Esophagus squamous epithelium (tissue), 5 donors: ENCODE data around the gene GTF3C1. TPM values are rescaled to one million over a fixed set of nuclear protein-coding genes. Genes with fewer than 3 reads are reported as not detected.

Experiments used
- DNase-seq: peaks from one replicate; lab custom pipeline; 2025; lab: John Stamatoyannopoulos, UW
- H3K27ac ChIP-seq, 4 donors: fragments of 200-600 bp; sonication (generic); one replicate each; pipeline ENCODE4 v1.5.1; 2016 to 2019; ENCODE audit warnings: mild to moderate bottlenecking in 1 of 4
- H3K27me3 ChIP-seq, 4 donors: fragments of 200-600 bp; sonication (generic); 1 replicate in 3 of 4; 2 replicates in 1 of 4; pipeline versions ENCODE4 v1.5.1 to v1.6.0; 2017 to 2021; ENCODE audit warnings: antibody characterized with exemption in 1 of 4
- H3K36me3 ChIP-seq, 3 donors: fragments of 200-600 bp; sonication (generic); one replicate each; pipeline ENCODE4 v1.5.1; 2016 to 2019
- H3K4me1 ChIP-seq, 3 donors: fragments of 200-600 bp; sonication (generic); one replicate each; pipeline ENCODE4 v1.5.1; 2017 to 2019
- H3K4me3 ChIP-seq, 4 donors: fragments of 200-600 bp; sonication (generic); 1 replicate in 3 of 4; 2 replicates in 1 of 4; pipeline ENCODE4 v1.5.1; 2016 to 2019; ENCODE audit warnings: mild to moderate bottlenecking in 2 of 4, moderate library complexity in 1 of 4
- H3K9me3 ChIP-seq, 3 donors: fragments of 200-600 bp; sonication (generic); one replicate each; pipeline ENCODE4 v1.5.1; 2016 to 2019
- CTCF ChIP-seq, 6 experiments: fragments of 450-650 bp in 4 of 6; fragments of 200-600 bp in 2 of 6; sonication (generic) in 2 of 6; IDR thresholded peaks; one replicate each; pipeline ENCODE4 v1.5.1; 2016 to 2019; ENCODE audit warnings: antibody characterized with exemption in 6 of 6, mild to moderate bottlenecking in 4 of 6, moderate library complexity in 4 of 6
- POLR2A ChIP-seq, 4 donors: fragments of 450-650 bp; IDR thresholded peaks; one replicate each; pipeline ENCODE4 v1.6.1; 2017; ENCODE audit warnings: antibody characterized with exemption in 4 of 4, mild to moderate bottlenecking in 4 of 4, moderate library complexity in 3 of 4
- WGBS, 2 donors: methylation state at CpG; one replicate each; pipeline ENCODE4 v1.1.5; 2018; 5-methylcytosine and 5-hydroxymethylcytosine counted together
- intact Hi-C: fragments of 100-400 bp; cut with DNase I; formaldehyde crosslinking; loops from one replicate; pipeline ENCODE4 v1.15.0; 2022
- total RNA-seq, 4 donors: library from RNA; depleted of rRNA; stranded (reverse); fragments of >200 nt; gene quantifications; one replicate each; pipeline ENCODE4 v1.1.0, GENCODE V29; 2016
- donor health status: DM: yes; HTN: yes; CAD: no.

The GTF3C1 gene
- total RNA-seq, 4 donors from 2014 or later, result 76.5 to 171 (median 84.9) TPM

GRCh38 chr16:27455700-27456099, 94.0 kb downstream of the GTF3C1 start:
- no peaks in the 10 kb centered on the region for H3K9me3 ChIP-seq
- intact Hi-C loops, result loop anchor here (10.0 kb wide), 1 partner anchor 301 kb away; no protein-coding TSS in a partner anchor
- no peak overlapping the region for H3K4me3 ChIP-seq
- peaks cover 0 to 50% (median 34%) of the 10 kb centered on the region in 3 donors for H3K4me1 ChIP-seq
- WGBS, 2 donors, result 13 to 19% methylated on average over 6 to 9 of the region's 12 CpGs
- H3K27me3 ChIP-seq, result peaks cover 0 to 7% (median 0%) of the 10 kb centered on the region in 4 donors
- TF ChIP-seq CTCF (IDR thresholded peaks at IDR 0.05) (no peak), POLR2A (IDR thresholded peaks at IDR 0.05) (no peak)
- peaks cover under 1 to 23% (median 9%) of the 10 kb centered on the region in 3 donors for H3K36me3 ChIP-seq
- DNase-seq, result no peak
- H3K27ac ChIP-seq, result no peak overlapping the region

GRCh38 chr16:27453494-27453825, 96.3 kb downstream of the GTF3C1 start:
- Histone ChIP-seq H3K4me3 (no peak overlapping the region), H3K27ac (no peak overlapping the region), H3K27me3 (peaks cover 0 to 29% (median 0%) of the 10 kb centered on the region in 4 donors), H3K36me3 (peaks cover 0 to 3% (median 0%) of the 10 kb centered on the region in 3 donors), H3K9me3 (no peaks in the 10 kb centered on the region), H3K4me1 (peaks cover 0 to 46% (median 36%) of the 10 kb centered on the region in 3 donors)
- TF ChIP-seq CTCF (IDR thresholded peaks at IDR 0.05), result no peak
- no peak for TF ChIP-seq POLR2A (IDR thresholded peaks at IDR 0.05)
- intact Hi-C loops, result loop anchor here (10.0 kb wide), 1 partner anchor 299 kb away; no protein-coding TSS in a partner anchor
- 69 to 97% methylated on average over 3 of the region's 3 CpGs for WGBS, 2 donors
- DNase-seq, result no peak

- Histone ChIP-seq H3K27ac (no peak overlapping the region), H3K4me1 (peaks cover 0 to 39% (median 31%) of the 10 kb centered on the region in 3 donors), H3K36me3 (no peaks in the 10 kb centered on the region), H3K27me3 (peaks cover 0 to 36% (median 0%) of the 10 kb centered on the region in 4 donors), H3K4me3 (no peak overlapping the region), H3K9me3 (no peaks in the 10 kb centered on the region)
- intact Hi-C loops, result loop anchor here (10.0 kb wide), 1 partner anchor 298 kb away; no protein-coding TSS in a partner anchor
- DNase-seq, result no peak
- WGBS, 2 donors, result 73 to 78% methylated on average over 10 to 11 of the region's 16 CpGs
- TF ChIP-seq POLR2A (IDR thresholded peaks at IDR 0.05), result no peak
- no peak for TF ChIP-seq CTCF (IDR thresholded peaks at IDR 0.05)
Observed at GRCh38 chr16:27452569-27453493, 96.9 kb downstream of the GTF3C1 start.

GRCh38 chr16:27450196-27450549, 99.5 kb downstream of the GTF3C1 start:
- TF ChIP-seq CTCF (IDR thresholded peaks at IDR 0.05) (no peak), POLR2A (IDR thresholded peaks at IDR 0.05) (no peak)
- intact Hi-C loops, result loop anchor here (10.0 kb wide), 1 partner anchor 295 kb away; no protein-coding TSS in a partner anchor
- Histone ChIP-seq H3K4me1 (peaks cover 0 to 17% (median 11%) of the 10 kb centered on the region in 3 donors), H3K36me3 (no peaks in the 10 kb centered on the region), H3K9me3 (peaks cover 0 to under 1% (median under 1%) of the 10 kb centered on the region in 3 donors), H3K27me3 (peaks cover 0 to 48% (median 0%) of the 10 kb centered on the region in 4 donors), H3K4me3 (no peak overlapping the region), H3K27ac (no peak overlapping the region)
- WGBS, 2 donors, result 17 to 25% methylated on average over 5 of the region's 5 CpGs
- DNase-seq, result no peak
